Lung (tissue), 12 donors: ENCODE results near the gene BICDL2. TPM values are rescaled to one million over a fixed set of nuclear protein-coding genes. Genes with fewer than 3 reads are reported as not detected.
"Not testable (repeated sequence)": the region's sequence is repeated elsewhere in the genome, so short reads cannot be mapped to it uniquely, and the experiment has no call there.

Experiments
- ATAC-seq: fragments of 200-7000 bp; cut with Tn5 transposase; one replicate; pipeline ENCODE4 v1.9.1; 2020; ENCODE audit warnings: moderate number of reproducible peaks; ENCODE audit not compliant: insufficient read depth, low FRiP score
- DNase-seq, 3 donors: peaks; one replicate each; pipeline ENCODE4 v3.0.0-alpha.2; 2013 to 2017
- H3K27ac ChIP-seq, 2 donors: one replicate each; pipeline ENCODE4 v1.5.1; 2013; ENCODE audit warnings: mild to moderate bottlenecking in 2 of 2, moderate library complexity in 2 of 2, control low read depth in 1 of 2, inconsistent platforms in 1 of 2, low read depth in 1 of 2, low read length in 1 of 2
- H3K27me3 ChIP-seq, 3 donors: one replicate each; pipeline ENCODE4 v1.5.1; 2013; ENCODE audit warnings: low read length in 2 of 3; ENCODE audit not compliant: control insufficient read depth in 3 of 3, insufficient read depth in 3 of 3
- H3K36me3 ChIP-seq, 4 donors: one replicate each; pipeline ENCODE4 v1.5.1; 2013; ENCODE audit warnings: low read length in 4 of 4, mild to moderate bottlenecking in 1 of 4, moderate library complexity in 1 of 4; ENCODE audit not compliant: control insufficient read depth in 4 of 4, insufficient read depth in 4 of 4
- H3K4me1 ChIP-seq, 5 donors: one replicate each; pipeline ENCODE4 v1.5.1; 2013; ENCODE audit warnings: low read length in 5 of 5, mild to moderate bottlenecking in 2 of 5, moderate library complexity in 1 of 5; ENCODE audit not compliant: control insufficient read depth in 5 of 5, insufficient read depth in 5 of 5
- H3K4me3 ChIP-seq: one replicate; pipeline ENCODE4 v1.5.1; 2013; ENCODE audit warnings: mild to moderate bottlenecking, control low read depth, moderate library complexity
- H3K9ac ChIP-seq, 2 donors: one replicate each; pipeline ENCODE4 v1.5.1; 2013; ENCODE audit warnings: low read length in 2 of 2, control low read depth in 1 of 2; ENCODE audit not compliant: insufficient read depth in 1 of 2
- H3K9me3 ChIP-seq, 4 donors: one replicate each; pipeline ENCODE4 v1.5.1; 2013; ENCODE audit warnings: low read length in 3 of 4, mild to moderate bottlenecking in 1 of 4, moderate library complexity in 1 of 4; ENCODE audit not compliant: control insufficient read depth in 4 of 4, insufficient read depth in 3 of 4
- CTCF ChIP-seq: IDR thresholded peaks from 2 replicates; pipeline ENCODE4 v1.5.1; 2012; ENCODE audit warnings: mild to moderate bottlenecking; ENCODE audit errors: control extremely low read depth, extremely low read depth
- WGBS, 2 donors: extraction: QIAGEN DNeasy Blood & Tissue Kit; methylation state at CpG; one replicate each; pipeline ENCODE4 v1.1.7; 2013; 5-methylcytosine and 5-hydroxymethylcytosine counted together
- polyA plus RNA-seq, 2 donors: library from polyadenylated mRNA; stranded (reverse); fragments of 200-250 nt; gene quantifications; one replicate each; pipeline ENCODE4 v1.2.1, GENCODE V29; 2013
- total RNA-seq, 2 donors: library from RNA; depleted of rRNA in 1 of 2; stranded (reverse); fragments of >200 nt in 1 of 2; gene quantifications; one replicate each; pipeline ENCODE4 v1.2.1, GENCODE V29; 2014 to 2021
- donor health status: control.
- donor health status: control.
- donor health status: Bipolar disorder and iron deficiency.
- donor health status: healthy.
- donor health status: DM: yes; HTN: yes; CAD: no.

BICDL2 gene
- total and polyA plus RNA-seq, 4 donors, result 12.7 to 24.4 (median 16.5) TPM

DNA sequence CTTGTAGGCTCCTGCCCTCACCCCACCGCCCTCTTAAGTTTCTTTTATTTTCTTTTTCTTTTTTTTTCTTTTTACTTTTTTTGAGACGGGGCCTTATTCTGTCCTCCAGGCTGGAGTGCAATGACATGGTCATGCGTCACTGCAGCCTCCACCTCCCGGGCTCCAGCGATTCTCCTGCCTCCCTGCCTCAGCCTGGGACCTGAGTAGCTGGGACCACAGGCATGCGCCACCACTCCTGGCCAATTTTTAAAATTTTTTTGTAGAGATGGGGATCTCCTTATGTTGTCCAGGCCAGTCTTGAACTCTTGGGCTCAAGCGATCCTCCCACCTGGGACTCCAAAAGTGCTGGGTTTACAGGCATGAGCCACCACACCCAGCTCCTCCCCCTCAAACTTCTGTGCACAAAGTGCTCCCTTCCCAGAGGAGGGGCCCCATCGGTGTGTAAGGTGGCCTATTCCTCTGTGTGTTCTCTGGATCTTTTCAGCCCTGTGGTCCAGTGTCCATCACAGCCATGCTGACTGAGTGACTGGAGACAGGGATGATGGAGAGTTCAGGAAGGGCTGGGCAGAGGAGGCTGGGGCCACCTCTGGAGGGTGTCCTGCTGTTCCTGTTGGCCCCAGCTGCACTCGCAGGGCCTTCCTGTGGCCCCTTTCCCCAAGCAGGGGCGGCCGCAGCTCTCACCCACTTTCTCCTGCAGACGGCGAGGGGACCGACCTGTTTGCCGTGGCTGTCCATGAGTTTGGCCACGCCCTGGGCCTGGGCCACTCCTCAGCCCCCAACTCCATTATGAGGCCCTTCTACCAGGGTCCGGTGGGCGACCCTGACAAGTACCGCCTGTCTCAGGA lies 19.8 kb upstream of the BICDL2 start:
- Histone ChIP-seq H3K27ac (no peak overlapping the region), H3K9me3 (no peaks in the 10 kb centered on the region), H3K4me3 (no peak overlapping the region), H3K4me1 (peaks cover 2 to 13% (median 7%) of the 10 kb centered on the region in 5 donors), H3K9ac (no peak overlapping the region), H3K36me3 (no peaks in the 10 kb centered on the region), H3K27me3 (no peaks in the 10 kb centered on the region)
- TF ChIP-seq CTCF, result no peak
- no peak for DNase-seq
- ATAC-seq, result no peak
- WGBS, 2 donors, result 85 to 90% methylated on average over 19 of the region's 19 CpGs

DNA sequence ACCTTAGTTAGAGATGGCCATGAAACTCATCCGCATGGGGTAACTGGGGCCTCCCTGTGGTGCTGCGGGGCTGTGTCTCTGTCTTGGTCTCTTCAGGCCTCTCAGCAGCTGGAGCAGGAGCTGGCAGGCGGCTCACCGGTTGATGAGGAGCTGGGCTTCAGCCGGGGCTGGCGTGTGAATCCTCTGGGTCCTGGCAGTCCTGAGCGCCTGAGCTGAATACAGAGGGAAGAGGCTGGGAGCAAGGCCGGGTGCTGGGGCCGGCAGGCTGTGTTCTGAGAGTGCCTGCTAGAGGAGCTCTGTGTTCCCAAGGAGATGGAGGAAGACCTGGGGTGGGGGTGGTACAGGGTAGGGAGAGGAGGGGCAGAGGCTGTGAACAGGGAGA lies 19.0 kb upstream of the BICDL2 start:
- not testable (repeated sequence) for DNase-seq, H3K36me3 ChIP-seq, H3K4me3 ChIP-seq, H3K27me3 ChIP-seq, ATAC-seq, H3K9me3 ChIP-seq, H3K9ac ChIP-seq
- 71 to 81% methylated on average over 9 of the region's 9 CpGs for WGBS, 2 donors
- peaks cover 4 to 13% (median 7%) of the 10 kb centered on the region in 5 donors for H3K4me1 ChIP-seq
- peak overlapping the region in 1 of 2 donors; percentile 20 for H3K27ac ChIP-seq

DNA sequence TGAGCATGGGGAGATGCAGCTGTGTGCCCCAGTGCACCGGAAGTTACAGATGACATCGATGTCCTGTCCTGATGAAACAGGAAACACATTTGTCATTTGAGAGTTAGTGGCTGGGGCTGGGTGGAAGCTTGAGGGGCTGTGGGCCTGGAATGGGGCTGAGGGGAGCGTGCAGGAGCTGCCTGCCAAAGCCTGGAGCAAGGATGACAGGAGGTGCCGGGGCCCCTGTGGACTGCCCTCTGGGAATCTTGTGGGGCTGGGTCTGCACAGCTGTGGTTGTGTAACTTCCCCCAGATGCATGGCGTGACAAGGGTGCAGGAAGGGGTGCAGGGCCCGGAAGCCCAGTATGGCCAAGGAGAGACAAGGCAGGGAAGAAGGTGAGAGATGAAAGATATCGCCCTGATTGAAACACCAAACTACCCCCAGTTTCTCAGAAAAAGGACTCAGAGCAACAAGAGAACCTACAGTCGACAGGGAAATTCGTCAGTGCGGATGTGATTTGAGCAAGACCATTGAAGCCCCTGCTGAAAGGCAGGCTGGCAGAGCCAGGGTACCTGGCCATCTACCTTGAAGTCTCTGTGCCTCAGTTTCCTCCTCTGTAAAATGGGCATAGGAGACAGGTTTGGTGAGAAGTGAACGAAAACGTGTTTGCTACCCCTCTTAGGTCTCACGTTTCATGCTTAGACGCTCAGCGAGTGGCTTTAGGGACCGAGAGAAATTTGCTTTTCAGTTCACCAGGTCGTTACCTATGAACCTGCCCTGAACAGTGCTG lies 18.4 kb upstream of the BICDL2 start:
- 55 to 60% methylated on average over 17 of the region's 17 CpGs for WGBS, 2 donors
- H3K27ac ChIP-seq, result peak overlapping the region in 1 of 2 donors; percentile 20
- DNase-seq (no peak), ATAC-seq (no peak)
- no peak for TF ChIP-seq CTCF
- H3K9me3 ChIP-seq, result no peaks in the 10 kb centered on the region
- no peak overlapping the region for H3K9ac ChIP-seq
- no peak overlapping the region for H3K4me3 ChIP-seq
- H3K4me1 ChIP-seq, result peaks cover 4 to 13% (median 6%) of the 10 kb centered on the region in 5 donors
- H3K27me3 ChIP-seq, result peaks cover 0 to 5% (median 2%) of the 10 kb centered on the region in 3 donors
- no peaks in the 10 kb centered on the region for H3K36me3 ChIP-seq

DNA sequence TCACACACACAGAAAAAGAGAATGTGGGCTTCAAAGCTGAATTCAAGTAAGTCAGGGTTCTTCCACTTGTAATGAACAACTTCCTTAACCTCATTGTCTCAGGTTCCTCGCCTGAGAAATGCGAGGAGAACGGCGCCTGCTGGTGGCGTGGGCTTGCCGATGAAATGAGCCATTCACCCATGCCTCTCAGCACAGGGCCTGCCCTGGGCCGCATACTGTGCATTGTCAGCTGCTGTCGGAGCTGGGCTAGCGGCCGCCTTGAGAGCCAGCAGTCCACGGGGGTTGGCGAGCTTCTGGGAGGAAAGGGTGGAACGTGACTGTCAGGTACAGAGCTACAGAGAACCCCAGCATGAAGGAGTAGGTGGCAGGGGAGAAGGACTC lies 16.6 kb upstream of the BICDL2 start:
- not testable (repeated sequence) for H3K9me3 ChIP-seq, DNase-seq, H3K36me3 ChIP-seq, H3K4me3 ChIP-seq, H3K9ac ChIP-seq, H3K27ac ChIP-seq, H3K4me1 ChIP-seq, ATAC-seq
- peaks cover 0 to 12% (median 10%) of the 10 kb centered on the region in 3 donors for H3K27me3 ChIP-seq
- 72 to 80% methylated on average over 13 of the region's 13 CpGs for WGBS, 2 donors

- not testable (repeated sequence) for H3K4me1 ChIP-seq, H3K9me3 ChIP-seq, H3K36me3 ChIP-seq, DNase-seq, H3K27ac ChIP-seq, H3K9ac ChIP-seq, H3K4me3 ChIP-seq, ATAC-seq
- peaks cover 0 to 17% (median 15%) of the 10 kb centered on the region in 3 donors for H3K27me3 ChIP-seq
- WGBS, 2 donors, result 58 to 75% methylated on average over 9 to 11 of the region's 12 CpGs
Measured at GRCh38 chr16:3052571-3053329, 16.0 kb upstream of the BICDL2 start.
